ENCODE results near the gene SSR1. TPM values are rescaled to one million over a fixed set of nuclear protein-coding genes. Genes with fewer than 3 reads are reported as not detected.

Gene SSR1
- total RNA-seq, 4 donors from 2014 or later, result 44.5 to 85.6 (median 64.2) TPM

- TF ChIP-seq CTCF (IDR thresholded peaks at IDR 0.05; ENCODE audit: low read depth), result no peak
Measured at GRCh38 chr6:7317538-7317937, 4.5 kb upstream of the SSR1 start.

- no peak for TF ChIP-seq CTCF (IDR thresholded peaks at IDR 0.05; ENCODE audit: low read depth)
Measured at GRCh38 chr6:7316658-7317533, 3.9 kb upstream of the SSR1 start.

- TF ChIP-seq CTCF (IDR thresholded peaks at IDR 0.05; ENCODE audit: low read depth), result no peak
Measured at GRCh38 chr6:7315948-7316365, 3.0 kb upstream of the SSR1 start.

- TF ChIP-seq CTCF (IDR thresholded peaks at IDR 0.05; ENCODE audit: low read depth), result no peak
Measured at GRCh38 chr6:7314414-7314813, 1.4 kb upstream of the SSR1 start.

GRCh38 chr6:7313505-7314165 is 636 bp upstream of the SSR1 start:
- no peak for TF ChIP-seq CTCF (IDR thresholded peaks at IDR 0.05; ENCODE audit: low read depth)

GRCh38 chr6:7311917-7312615 is 933 bp downstream of the SSR1 start:
- no peak for TF ChIP-seq CTCF (IDR thresholded peaks at IDR 0.05; ENCODE audit: low read depth)

- TF ChIP-seq CTCF (IDR thresholded peaks at IDR 0.05; ENCODE audit: low read depth), result no peak
Measured at GRCh38 chr6:7311176-7311575, 1.8 kb downstream of the SSR1 start.

Data from subcutaneous adipose tissue (tissue), 4 donors.